Lung microvascular endothelial cell (primary cell): Measurements from ENCODE around the gene CARD6. TPM values are rescaled to one million over a fixed set of nuclear protein-coding genes. Genes with fewer than 3 reads are reported as not detected.
A peak's percentile ranks its signal among the peaks of the same experiment; 100 is the strongest.
"Not testable (repeated sequence)": the region's sequence is repeated elsewhere in the genome, so short reads cannot be mapped to it uniquely, and the experiment has no call there.

Experiments
- DNase-seq, 2 donors: peaks; one replicate each; pipeline versions ENCODE4 v3.0.0 to v3.0.0-alpha.2; 2010; ENCODE audit warnings: low read depth in 2 of 2
- total RNA-seq: library from RNA; depleted of rRNA; stranded (reverse); fragments of >200 nt; gene quantifications from 2 replicates; pipeline ENCODE4 v1.2.1, GENCODE V29; 2014

Gene CARD6, protein sequence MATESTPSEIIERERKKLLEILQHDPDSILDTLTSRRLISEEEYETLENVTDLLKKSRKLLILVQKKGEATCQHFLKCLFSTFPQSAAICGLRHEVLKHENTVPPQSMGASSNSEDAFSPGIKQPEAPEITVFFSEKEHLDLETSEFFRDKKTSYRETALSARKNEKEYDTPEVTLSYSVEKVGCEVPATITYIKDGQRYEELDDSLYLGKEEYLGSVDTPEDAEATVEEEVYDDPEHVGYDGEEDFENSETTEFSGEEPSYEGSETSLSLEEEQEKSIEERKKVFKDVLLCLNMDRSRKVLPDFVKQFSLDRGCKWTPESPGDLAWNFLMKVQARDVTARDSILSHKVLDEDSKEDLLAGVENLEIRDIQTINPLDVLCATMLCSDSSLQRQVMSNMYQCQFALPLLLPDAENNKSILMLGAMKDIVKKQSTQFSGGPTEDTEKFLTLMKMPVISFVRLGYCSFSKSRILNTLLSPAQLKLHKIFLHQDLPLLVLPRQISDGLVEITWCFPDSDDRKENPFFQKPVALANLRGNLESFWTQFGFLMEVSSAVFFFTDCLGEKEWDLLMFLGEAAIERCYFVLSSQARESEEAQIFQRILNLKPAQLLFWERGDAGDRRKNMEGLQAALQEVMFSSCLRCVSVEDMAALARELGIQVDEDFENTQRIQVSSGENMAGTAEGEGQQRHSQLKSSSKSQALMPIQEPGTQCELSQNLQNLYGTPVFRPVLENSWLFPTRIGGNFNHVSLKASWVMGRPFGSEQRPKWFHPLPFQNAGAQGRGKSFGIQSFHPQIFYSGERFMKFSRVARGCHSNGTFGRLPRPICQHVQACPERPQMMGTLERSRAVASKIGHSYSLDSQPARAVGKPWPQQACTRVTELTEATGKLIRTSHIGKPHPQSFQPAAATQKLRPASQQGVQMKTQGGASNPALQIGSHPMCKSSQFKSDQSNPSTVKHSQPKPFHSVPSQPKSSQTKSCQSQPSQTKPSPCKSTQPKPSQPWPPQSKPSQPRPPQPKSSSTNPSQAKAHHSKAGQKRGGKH
- 27.0 and 50.6 TPM in 2 replicates for total RNA-seq

DNA sequence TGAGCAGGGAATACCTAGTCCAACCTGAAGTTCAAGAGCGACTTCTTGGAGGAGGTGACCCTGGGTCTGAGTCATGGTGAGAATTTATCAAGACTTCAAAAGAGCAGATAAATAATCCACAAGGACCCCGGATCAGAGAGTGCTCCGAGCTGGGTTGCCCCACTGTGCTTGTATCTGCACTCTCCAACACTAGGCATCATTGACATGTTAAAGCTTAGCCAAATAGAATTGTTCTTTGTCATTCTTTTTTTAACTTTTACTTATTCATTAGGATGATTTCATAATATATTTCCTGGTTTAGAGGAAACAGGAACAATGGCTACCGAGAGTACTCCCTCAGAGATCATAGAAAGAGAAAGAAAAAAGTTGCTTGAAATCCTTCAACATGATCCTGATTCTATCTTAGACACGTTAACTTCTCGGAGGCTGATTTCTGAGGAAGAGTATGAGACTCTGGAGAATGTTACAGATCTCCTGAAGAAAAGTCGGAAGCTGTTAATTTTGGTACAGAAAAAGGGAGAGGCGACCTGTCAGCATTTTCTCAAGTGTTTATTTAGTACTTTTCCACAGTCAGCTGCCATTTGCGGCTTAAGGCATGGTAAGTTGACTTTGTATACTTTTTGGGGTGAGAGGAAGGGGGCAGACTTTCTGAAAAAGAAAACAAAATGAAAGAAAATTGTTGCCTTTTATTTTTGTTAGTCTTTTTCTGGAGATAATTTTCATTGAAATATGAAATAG lies at the start of gene CARD6:
Gene CARD6, plus strand, starts transcription at position 300 of the 738 bp plus-strand sequence. Its CDS starts 16 bp downstream, at position 316.
- peak; percentile 68 to 80 for DNase-seq

GRCh38 chr5:40791715-40792139 lies 49.4 kb upstream of the CARD6 start:
- no peak for DNase-seq

DNA sequence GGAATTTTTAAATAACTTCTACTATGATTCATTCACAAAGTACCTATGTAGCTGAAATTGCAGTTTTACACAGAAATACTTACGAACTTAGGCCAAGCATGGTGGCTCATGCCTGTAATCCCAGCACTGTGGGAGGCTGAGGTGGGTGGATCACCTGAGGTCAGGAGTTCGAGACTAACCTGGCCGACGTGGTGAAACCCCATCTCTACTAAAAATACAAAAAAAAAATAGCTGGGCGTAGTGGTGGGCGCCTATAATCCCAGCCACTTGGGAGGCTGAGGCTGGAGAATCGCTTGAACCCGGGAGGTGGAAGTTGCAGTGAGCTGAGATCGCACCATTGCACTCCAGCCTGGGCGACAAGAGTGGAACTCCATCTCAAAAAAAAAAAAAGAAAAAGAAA lies 48.5 kb upstream of the CARD6 start:
- not testable (repeated sequence) for DNase-seq

GRCh38 chr5:40794340-40794739 lies 46.8 kb upstream of the CARD6 start:
- not testable (repeated sequence) for DNase-seq

- DNase-seq, result not testable (repeated sequence)
Observed at GRCh38 chr5:40794877-40795276, 46.3 kb upstream of the CARD6 start.

GRCh38 chr5:40796487-40796889 lies 44.7 kb upstream of the CARD6 start:
- peak in 1 of 2 donors; percentile 46 for DNase-seq

- DNase-seq, result peak; percentile 33 to 90
Observed at GRCh38 chr5:40797273-40798011, 43.7 kb upstream of the CARD6 start.

DNA sequence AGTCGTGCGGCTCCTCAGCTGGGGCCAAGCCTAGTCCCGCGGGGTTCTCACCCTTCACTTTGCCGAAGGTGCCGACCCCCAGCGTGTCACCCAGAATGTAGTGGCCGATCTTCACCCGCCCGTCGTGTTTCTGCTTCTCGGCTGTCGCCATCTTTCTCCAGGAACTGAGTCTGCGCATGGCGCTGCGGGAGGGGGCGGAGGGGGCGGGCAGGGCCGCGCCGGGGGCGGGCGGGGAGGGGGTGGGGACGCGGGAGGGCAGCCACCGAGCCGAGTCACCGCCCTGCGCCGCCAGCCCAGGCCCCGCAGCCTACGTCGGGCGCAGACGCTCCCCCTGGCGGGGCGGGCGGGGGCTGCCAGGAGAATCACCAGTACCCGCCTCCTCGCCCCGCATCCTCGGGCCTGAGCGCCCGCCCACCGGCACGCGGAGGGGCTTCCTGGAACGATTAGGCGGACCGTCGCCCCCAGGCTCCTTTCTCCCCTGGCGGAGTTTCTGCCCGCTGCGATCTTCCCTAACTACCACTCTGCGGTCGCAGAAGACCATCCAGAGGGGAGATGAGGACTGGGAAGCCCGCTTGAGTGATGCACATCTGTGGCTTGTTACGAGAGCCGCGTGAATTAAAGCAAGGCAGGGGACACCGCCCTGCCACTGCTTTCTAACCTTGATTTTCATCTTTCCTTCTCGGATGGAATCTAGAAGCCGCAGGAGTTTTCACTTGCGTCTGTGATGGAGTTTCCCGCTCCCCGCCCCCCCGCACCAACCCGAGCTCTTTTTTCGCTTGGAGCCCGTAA lies 43.0 kb upstream of the CARD6 start, which contains the start of gene PRKAA1:
Gene PRKAA1, minus strand, starts transcription at position 363 of the 789 bp plus-strand sequence. Its CDS starts 185 bp downstream, at position 178.
- peak; percentile 92 to 95 for DNase-seq

GRCh38 chr5:40798801-40799210 lies 42.4 kb upstream of the CARD6 start:
- DNase-seq, result peak in 1 of 2 donors; percentile 67

DNA sequence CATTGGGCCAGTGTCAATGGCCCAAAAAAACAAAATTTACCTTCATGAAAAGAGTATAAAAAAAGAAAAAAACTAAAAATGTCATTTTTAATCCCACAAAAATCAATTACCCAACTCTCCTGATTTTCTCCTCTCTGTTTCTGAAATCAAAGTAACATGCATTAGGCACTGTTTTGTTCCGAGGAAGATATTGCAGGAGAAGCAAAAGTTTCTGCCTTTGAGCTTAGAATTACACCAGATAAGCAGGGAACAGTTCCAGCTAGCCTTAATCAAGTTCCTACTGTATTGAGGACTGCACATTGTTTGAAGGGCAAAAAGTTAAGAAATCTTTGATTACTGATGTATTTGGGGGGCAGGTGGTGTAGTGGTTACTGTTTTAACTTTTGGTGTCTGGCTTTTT lies 41.9 kb upstream of the CARD6 start:
- no peak for DNase-seq

- DNase-seq, result no peak
Observed at GRCh38 chr5:40801771-40802562, 39.2 kb upstream of the CARD6 start.

GRCh38 chr5:40812125-40812524 lies 29.0 kb upstream of the CARD6 start:
- no peak for DNase-seq

DNA sequence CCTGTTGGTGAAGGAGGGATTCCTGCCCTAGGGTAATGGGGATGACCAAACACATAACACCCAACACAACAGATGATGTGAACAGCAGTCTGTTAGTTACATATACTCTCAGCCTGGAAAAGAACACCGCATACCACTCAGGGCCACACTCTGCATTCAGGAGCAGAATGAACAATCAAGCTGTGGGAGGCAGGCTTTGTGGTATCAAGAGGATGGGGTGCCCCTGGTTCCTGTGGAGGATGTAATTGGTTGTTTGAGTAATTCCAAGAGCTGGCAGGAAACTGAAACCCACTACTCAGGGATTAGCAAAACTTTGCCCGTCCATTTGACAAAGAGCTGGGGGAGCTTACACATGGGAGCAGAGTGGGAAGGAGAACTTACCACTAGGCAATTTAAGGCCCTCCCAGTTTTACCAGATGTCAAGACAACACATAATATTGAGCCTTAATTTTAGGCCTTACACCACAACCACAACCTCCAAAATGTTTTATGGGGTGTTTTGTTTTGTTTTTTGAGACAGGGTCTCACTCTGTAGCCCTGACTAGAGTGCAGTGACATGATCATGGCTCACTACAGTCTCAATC lies 27.4 kb upstream of the CARD6 start:
- no peak for DNase-seq

GRCh38 chr5:40823459-40823858 lies 17.7 kb upstream of the CARD6 start:
- no peak for DNase-seq

- not testable (repeated sequence) for DNase-seq
Observed at GRCh38 chr5:40825461-40826043, 15.6 kb upstream of the CARD6 start.

GRCh38 chr5:40826489-40827187 lies 14.5 kb upstream of the CARD6 start:
- DNase-seq, result no peak
